Esophagus squamous epithelium (tissue), 4 donors: ENCODE data around the gene HNRNPH1.
"Not testable (repeated sequence)": the region's sequence is repeated elsewhere in the genome, so short reads cannot be mapped to it uniquely, and the experiment has no call there.

Experiments used
- POLR2A ChIP-seq, 4 donors: fragments of 450-650 bp; IDR thresholded peaks; one replicate each; pipeline ENCODE4 v1.6.1; 2017; ENCODE audit warnings: antibody characterized with exemption in 4 of 4, mild to moderate bottlenecking in 4 of 4, moderate library complexity in 3 of 4
- TF ChIP-seq, protein P1 (sequence below), 6 experiments: fragments of 450-650 bp in 4 of 6; fragments of 200-600 bp in 2 of 6; sonication (generic) in 2 of 6; IDR thresholded peaks; one replicate each; pipeline ENCODE4 v1.5.1; 2016 to 2019; ENCODE audit warnings: antibody characterized with exemption in 6 of 6, mild to moderate bottlenecking in 4 of 6, moderate library complexity in 4 of 6

DNA sequence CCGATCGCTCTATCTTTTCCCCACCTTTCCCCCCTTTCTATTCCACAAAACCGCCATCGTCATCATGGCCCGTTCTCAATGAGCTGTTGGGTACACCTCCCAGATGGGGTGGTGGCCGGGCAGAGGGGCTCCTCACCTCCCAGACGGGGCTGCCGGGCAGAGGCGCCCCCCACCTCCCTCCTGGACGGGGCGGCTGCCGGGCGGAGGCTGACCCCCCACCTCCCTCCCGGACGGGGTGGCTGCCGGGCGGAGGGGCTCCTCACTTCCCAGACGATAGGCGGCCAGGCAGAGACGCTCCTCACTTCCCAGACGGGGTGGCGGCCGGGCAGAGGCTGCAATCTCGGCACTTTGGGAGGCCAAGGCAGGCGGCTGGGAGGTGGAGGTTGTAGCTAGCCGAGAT lies 26.8 kb upstream of the HNRNPH1 start:
- TF ChIP-seq, protein P1, sequence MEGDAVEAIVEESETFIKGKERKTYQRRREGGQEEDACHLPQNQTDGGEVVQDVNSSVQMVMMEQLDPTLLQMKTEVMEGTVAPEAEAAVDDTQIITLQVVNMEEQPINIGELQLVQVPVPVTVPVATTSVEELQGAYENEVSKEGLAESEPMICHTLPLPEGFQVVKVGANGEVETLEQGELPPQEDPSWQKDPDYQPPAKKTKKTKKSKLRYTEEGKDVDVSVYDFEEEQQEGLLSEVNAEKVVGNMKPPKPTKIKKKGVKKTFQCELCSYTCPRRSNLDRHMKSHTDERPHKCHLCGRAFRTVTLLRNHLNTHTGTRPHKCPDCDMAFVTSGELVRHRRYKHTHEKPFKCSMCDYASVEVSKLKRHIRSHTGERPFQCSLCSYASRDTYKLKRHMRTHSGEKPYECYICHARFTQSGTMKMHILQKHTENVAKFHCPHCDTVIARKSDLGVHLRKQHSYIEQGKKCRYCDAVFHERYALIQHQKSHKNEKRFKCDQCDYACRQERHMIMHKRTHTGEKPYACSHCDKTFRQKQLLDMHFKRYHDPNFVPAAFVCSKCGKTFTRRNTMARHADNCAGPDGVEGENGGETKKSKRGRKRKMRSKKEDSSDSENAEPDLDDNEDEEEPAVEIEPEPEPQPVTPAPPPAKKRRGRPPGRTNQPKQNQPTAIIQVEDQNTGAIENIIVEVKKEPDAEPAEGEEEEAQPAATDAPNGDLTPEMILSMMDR (IDR thresholded peaks at IDR 0.05): not testable (repeated sequence)
- TF ChIP-seq POLR2A (IDR thresholded peaks at IDR 0.05): not testable (repeated sequence)
